Measurements from ENCODE around the gene COL4A3.

The COL4A3 gene

GRCh38 chr2:227177592-227178336 lies 13.3 kb downstream of the COL4A3 start:
- Histone ChIP-seq H3K9me2 (ENCODE audit: low read depth, low read length) (no peaks in the 10 kb centered on the region), H2AFZ (ENCODE audit: low read length) (no peak overlapping the region), H3K4me2 (ENCODE audit: low read length) (no peak overlapping the region), H3K4me3 (ENCODE audit: low read depth, low read length, poor library complexity, severe bottlenecking) (no peak overlapping the region), H3F3A (ENCODE audit: insufficient read depth, low read length) (no peaks in the 10 kb centered on the region), H3K27ac (ENCODE audit: low read depth, low read length, poor library complexity, severe bottlenecking) (no peak overlapping the region), H3K27me3 (ENCODE audit: insufficient read depth, low read length) (no peaks in the 10 kb centered on the region), H3K36me3 (ENCODE audit: insufficient read depth, low read length) (peaks cover 15% of the 10 kb centered on the region), H3K79me2 (ENCODE audit: insufficient read depth, low read length) (peaks cover 35% of the 10 kb centered on the region), H3K9ac (ENCODE audit: low read length) (no peak overlapping the region), H3K4me1 (ENCODE audit: insufficient read depth, low read length, severe bottlenecking) (peaks cover 23% of the 10 kb centered on the region), H3K9me3 (ENCODE audit: low read length) (no peaks in the 10 kb centered on the region), H4K20me1 (ENCODE audit: insufficient read depth, low read length) (no peaks in the 10 kb centered on the region)
- TF ChIP-seq EZH2 (IDR thresholded peaks at IDR 0.05; ENCODE audit: borderline replicate concordance, low read length) (no peak), CTCF (IDR thresholded peaks at IDR 0.05; ENCODE audit: low read length) (no peak)

- peaks cover 23% of the 10 kb centered on the region for H3K4me1 ChIP-seq (ENCODE audit: insufficient read depth, low read length, severe bottlenecking)
- no peaks in the 10 kb centered on the region for H3K27me3 ChIP-seq (ENCODE audit: insufficient read depth, low read length)
- H3K27ac ChIP-seq (ENCODE audit: low read depth, low read length, poor library complexity, severe bottlenecking) = peak overlapping the region; percentile 55
- no peaks in the 10 kb centered on the region for H3K9me2 ChIP-seq (ENCODE audit: low read depth, low read length)
- H3K79me2 ChIP-seq (ENCODE audit: insufficient read depth, low read length) = peaks cover 21% of the 10 kb centered on the region
- no peak overlapping the region for H3K4me3 ChIP-seq (ENCODE audit: low read depth, low read length, poor library complexity, severe bottlenecking)
- peak overlapping the region; percentile 37; the same call in 1 of the 2 replicates for H3K4me2 ChIP-seq (ENCODE audit: low read length)
- H2AFZ ChIP-seq (ENCODE audit: low read length) = no peak overlapping the region
- peaks cover 15% of the 10 kb centered on the region for H3K36me3 ChIP-seq (ENCODE audit: insufficient read depth, low read length)
- H3F3A ChIP-seq (ENCODE audit: insufficient read depth, low read length) = no peaks in the 10 kb centered on the region
- no peaks in the 10 kb centered on the region for H4K20me1 ChIP-seq (ENCODE audit: insufficient read depth, low read length)
- H3K9ac ChIP-seq (ENCODE audit: low read length) = peak overlapping the region; percentile 20; the same call in 1 of the 2 replicates
- TF ChIP-seq CTCF (IDR thresholded peaks at IDR 0.05; ENCODE audit: low read length) = no peak
- TF ChIP-seq EZH2 (IDR thresholded peaks at IDR 0.05; ENCODE audit: borderline replicate concordance, low read length) = no peak
- H3K9me3 ChIP-seq (ENCODE audit: low read length) = no peaks in the 10 kb centered on the region
Measured at GRCh38 chr2:227179988-227180685, 15.7 kb downstream of the COL4A3 start.

- TF ChIP-seq EZH2 (IDR thresholded peaks at IDR 0.05; ENCODE audit: borderline replicate concordance, low read length) (no peak), CTCF (IDR thresholded peaks at IDR 0.05; ENCODE audit: low read length) (no peak)
- no peak overlapping the region for H3K4me3 ChIP-seq (ENCODE audit: low read depth, low read length, poor library complexity, severe bottlenecking)
- H3K9me2 ChIP-seq (ENCODE audit: low read depth, low read length) = no peaks in the 10 kb centered on the region
Measured at GRCh38 chr2:227180770-227181169, 16.3 kb downstream of the COL4A3 start.

More at GRCh38 chr2:227180770-227181169, 16.3 kb downstream of the COL4A3 start:
- H4K20me1 ChIP-seq (ENCODE audit: insufficient read depth, low read length) = no peaks in the 10 kb centered on the region
- no peaks in the 10 kb centered on the region for H3K27me3 ChIP-seq (ENCODE audit: insufficient read depth, low read length)
- no peak overlapping the region for H3K4me2 ChIP-seq (ENCODE audit: low read length)
- peaks cover 20% of the 10 kb centered on the region for H3K79me2 ChIP-seq (ENCODE audit: insufficient read depth, low read length)
- no peak overlapping the region for H2AFZ ChIP-seq (ENCODE audit: low read length)
- H3K4me1 ChIP-seq (ENCODE audit: insufficient read depth, low read length, severe bottlenecking) = peaks cover 23% of the 10 kb centered on the region
- no peaks in the 10 kb centered on the region for H3K9me3 ChIP-seq (ENCODE audit: low read length)
- peaks cover 12% of the 10 kb centered on the region for H3K36me3 ChIP-seq (ENCODE audit: insufficient read depth, low read length)
- H3K9ac ChIP-seq (ENCODE audit: low read length) = no peak overlapping the region
- peak overlapping the region; percentile 55 for H3K27ac ChIP-seq (ENCODE audit: low read depth, low read length, poor library complexity, severe bottlenecking)
- no peaks in the 10 kb centered on the region for H3F3A ChIP-seq (ENCODE audit: insufficient read depth, low read length)

Measured in OCI-LY1 (cell line).